Measurements from ENCODE around the gene CEACAM3. TPM values are rescaled to one million over a fixed set of nuclear protein-coding genes. Genes with fewer than 3 reads are reported as not detected.

CEACAM3 gene
- total RNA-seq, 1 experiment from 2014 or later: not detected

DNA sequence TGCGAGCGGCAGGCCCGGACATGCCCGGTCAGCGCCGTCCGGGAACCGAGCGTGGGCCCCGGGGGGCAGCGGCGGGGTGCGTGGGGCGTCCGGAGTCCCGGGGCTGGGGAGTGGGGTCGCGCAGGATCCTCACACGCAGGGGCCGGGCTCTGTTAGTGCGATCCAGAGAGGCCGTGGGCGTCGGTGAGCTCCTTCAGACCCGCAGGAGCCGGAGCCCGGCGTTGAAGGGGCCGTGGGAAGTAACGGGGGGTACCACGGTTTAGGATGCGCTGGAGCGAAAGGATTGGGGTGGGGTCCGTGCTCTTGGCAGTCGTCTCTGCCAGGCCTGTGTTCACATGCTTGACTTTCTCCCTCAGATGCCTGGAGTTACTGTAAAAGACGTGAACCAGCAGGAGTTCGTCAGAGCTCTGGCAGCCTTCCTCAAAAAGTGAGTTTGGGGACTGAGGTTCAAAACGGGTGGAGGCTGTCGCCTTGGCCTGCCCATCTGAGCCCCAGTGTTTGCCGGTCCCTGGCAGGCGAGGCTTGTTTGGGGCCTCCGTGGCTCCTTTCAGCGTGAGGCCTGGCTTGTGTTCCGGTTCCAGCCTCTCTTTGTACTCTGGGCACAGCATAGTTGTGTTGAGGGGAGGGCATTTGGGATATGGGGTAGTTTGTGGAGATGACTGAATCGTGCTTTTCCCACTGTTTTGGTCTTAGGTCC is 64.2 kb downstream of the CEACAM3 start:
- intact Hi-C loops (cut with micrococcal nuclease): no loop called here
- DNase-seq (ENCODE audit: unreplicated experiment): no peak
- Mint-ChIP-seq H3K36me3 (ENCODE audit: insufficient read depth, unreplicated experiment) (peaks cover 56% of the 10 kb centered on the region), H3K27me3 (ENCODE audit: insufficient read depth, unreplicated experiment) (no peaks in the 10 kb centered on the region), H3K9me3 (ENCODE audit: unreplicated experiment) (no peaks in the 10 kb centered on the region), H3K4me3 (ENCODE audit: unreplicated experiment) (peak overlapping the region; percentile 82), H3K27ac (ENCODE audit: low read depth, unreplicated experiment) (peak overlapping the region; percentile 97), H3K4me1 (ENCODE audit: insufficient read depth, unreplicated experiment) (peaks cover 20% of the 10 kb centered on the region)
- TF ChIP-seq, protein P1, sequence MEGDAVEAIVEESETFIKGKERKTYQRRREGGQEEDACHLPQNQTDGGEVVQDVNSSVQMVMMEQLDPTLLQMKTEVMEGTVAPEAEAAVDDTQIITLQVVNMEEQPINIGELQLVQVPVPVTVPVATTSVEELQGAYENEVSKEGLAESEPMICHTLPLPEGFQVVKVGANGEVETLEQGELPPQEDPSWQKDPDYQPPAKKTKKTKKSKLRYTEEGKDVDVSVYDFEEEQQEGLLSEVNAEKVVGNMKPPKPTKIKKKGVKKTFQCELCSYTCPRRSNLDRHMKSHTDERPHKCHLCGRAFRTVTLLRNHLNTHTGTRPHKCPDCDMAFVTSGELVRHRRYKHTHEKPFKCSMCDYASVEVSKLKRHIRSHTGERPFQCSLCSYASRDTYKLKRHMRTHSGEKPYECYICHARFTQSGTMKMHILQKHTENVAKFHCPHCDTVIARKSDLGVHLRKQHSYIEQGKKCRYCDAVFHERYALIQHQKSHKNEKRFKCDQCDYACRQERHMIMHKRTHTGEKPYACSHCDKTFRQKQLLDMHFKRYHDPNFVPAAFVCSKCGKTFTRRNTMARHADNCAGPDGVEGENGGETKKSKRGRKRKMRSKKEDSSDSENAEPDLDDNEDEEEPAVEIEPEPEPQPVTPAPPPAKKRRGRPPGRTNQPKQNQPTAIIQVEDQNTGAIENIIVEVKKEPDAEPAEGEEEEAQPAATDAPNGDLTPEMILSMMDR (IDR thresholded peaks at IDR 0.05; ENCODE audit: unreplicated experiment): no peak
- ChIA-PET CTCF (interaction anchor here (0.6 to 6.2 kb wide), 7 partner anchors 12 to 212 kb away, joined by 3 to 32 read pairs (median 3); no protein-coding TSS in a partner anchor), POLR2A (interaction anchor here (0.6 to 7.7 kb wide), 19 partner anchors 8 to 1186 kb away, joined by 3 to 134 read pairs (median 4); partner anchors contain the start of genes ARHGEF1, CD79A, COQ8B and HNRNPUL1)
- no TSS peak for BruUV-seq (replicated peaks)

Other genes starting within 250 kb of the CEACAM3 start
- gene CEACAM21, start 220.4 kb upstream of the CEACAM3 start, total RNA-seq (2022): not detected in 2 replicates
- not detected in 2 replicates for gene CEACAM4, start 169.5 kb upstream of the CEACAM3 start, total RNA-seq (2022)
- not detected in 2 replicates for gene CEACAM7, start 108.3 kb upstream of the CEACAM3 start, total RNA-seq (2022)
- gene CEACAM5, start 88.0 kb upstream of the CEACAM3 start, total RNA-seq (2022): not detected in 2 replicates
- not detected in 2 replicates for gene CEACAM6, start 41.1 kb upstream of the CEACAM3 start, total RNA-seq (2022)
- not detected in 2 replicates for gene LYPD4, start 48.1 kb downstream of the CEACAM3 start, total RNA-seq (2022)
- not detected in 2 replicates for gene DMRTC2, start 48.5 kb downstream of the CEACAM3 start, total RNA-seq (2022)
- gene RPS19, start 63.7 kb downstream of the CEACAM3 start, total RNA-seq (2022): 3,060 and 3,357 TPM in 2 replicates
- not detected in 2 replicates for gene CD79A, start 80.7 kb downstream of the CEACAM3 start, total RNA-seq (2022)
- gene ARHGEF1, start 86.6 kb downstream of the CEACAM3 start, total RNA-seq (2022): 106 and 108 TPM in 2 replicates
- 0.34 TPM in 1 of 2 replicates, not detected in the other for gene ERFL, start 131.9 kb downstream of the CEACAM3 start, total RNA-seq (2022)
- gene RABAC1, start 162.7 kb downstream of the CEACAM3 start, total RNA-seq (2022): 75.4 and 104 TPM in 2 replicates
- not detected in 2 replicates for gene ATP1A3, start 197.6 kb downstream of the CEACAM3 start, total RNA-seq (2022)